GM10266 (cell line): ENCODE results near the gene VIL1.

Source experiments
- DNase-seq: peaks from one replicate; pipeline ENCODE4 v3.0.0; 2012; ENCODE audit errors: extremely low spot score
- TF ChIP-seq, protein P1 (sequence below): IDR thresholded peaks from 2 replicates; pipeline ENCODE4 v1.5.1; 2012; ENCODE audit warnings: mild to moderate bottlenecking, low read depth; ENCODE audit not compliant: control insufficient read depth, insufficient read depth; ENCODE audit errors: missing control alignments

The VIL1 gene

DNA sequence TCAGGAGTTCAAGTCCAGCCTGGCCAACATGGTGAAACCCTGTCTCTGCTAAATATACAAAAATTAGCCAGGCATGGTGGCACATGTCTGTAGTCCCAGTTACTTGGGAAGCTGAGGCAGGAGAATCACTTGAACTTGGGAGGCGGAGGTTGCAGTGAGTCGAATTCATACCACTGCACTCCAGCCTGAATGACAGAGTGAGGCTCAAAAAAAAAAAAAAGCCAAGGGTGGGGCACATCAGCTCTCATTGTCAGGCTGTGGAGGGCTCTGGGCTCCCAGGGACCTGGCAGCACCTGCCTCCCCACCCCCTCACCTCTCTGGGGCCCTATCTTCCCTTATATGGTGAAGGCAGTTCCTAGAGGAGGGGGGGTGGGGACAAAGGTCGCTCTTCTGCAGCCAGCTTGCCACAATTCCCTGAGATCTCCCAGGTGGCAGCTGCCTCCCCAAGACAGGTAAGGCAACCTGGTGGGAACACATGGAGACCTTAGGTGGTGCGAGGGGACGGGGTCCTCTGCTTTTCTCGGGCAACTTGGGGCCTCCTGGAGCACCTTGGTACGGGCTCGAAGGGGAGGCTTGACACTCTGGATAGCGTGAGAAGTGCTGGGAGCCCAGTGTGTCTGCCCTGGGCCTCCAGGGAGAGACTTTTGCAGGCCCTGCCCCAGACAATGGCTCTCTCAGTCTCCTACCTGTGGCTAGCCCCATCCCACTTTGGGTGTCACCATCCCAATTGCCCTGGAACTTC lies at the start of gene VIL1:
Gene VIL1, plus strand, starts transcription at position 407 of the 742 bp plus-strand sequence. CDS start 4,656 bp downstream, outside the sequence.
- TF ChIP-seq, protein P1, sequence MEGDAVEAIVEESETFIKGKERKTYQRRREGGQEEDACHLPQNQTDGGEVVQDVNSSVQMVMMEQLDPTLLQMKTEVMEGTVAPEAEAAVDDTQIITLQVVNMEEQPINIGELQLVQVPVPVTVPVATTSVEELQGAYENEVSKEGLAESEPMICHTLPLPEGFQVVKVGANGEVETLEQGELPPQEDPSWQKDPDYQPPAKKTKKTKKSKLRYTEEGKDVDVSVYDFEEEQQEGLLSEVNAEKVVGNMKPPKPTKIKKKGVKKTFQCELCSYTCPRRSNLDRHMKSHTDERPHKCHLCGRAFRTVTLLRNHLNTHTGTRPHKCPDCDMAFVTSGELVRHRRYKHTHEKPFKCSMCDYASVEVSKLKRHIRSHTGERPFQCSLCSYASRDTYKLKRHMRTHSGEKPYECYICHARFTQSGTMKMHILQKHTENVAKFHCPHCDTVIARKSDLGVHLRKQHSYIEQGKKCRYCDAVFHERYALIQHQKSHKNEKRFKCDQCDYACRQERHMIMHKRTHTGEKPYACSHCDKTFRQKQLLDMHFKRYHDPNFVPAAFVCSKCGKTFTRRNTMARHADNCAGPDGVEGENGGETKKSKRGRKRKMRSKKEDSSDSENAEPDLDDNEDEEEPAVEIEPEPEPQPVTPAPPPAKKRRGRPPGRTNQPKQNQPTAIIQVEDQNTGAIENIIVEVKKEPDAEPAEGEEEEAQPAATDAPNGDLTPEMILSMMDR, result no peak
- DNase-seq, result no peak

DNA sequence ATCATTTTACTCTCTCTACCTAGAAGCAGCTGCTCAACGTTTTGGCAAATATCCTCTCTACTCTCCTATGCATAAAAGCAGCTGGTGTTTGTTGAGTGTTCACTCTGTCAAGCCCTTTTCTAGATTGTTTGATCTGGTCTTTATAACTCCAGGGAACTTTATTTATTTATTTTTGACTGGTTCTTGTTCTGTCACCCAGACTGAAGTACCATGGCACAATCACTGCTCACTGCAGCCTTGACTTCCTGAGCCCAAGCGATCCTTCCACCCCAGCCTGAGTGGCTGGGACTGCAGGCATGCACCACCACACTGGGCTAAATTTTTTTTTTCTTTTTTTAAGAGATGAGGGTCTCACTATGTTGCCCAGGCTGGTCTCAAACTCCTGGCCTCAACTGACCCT lies 49.6 kb upstream of the VIL1 start:
- TF ChIP-seq, protein P1, result no peak
- no peak for DNase-seq

DNA sequence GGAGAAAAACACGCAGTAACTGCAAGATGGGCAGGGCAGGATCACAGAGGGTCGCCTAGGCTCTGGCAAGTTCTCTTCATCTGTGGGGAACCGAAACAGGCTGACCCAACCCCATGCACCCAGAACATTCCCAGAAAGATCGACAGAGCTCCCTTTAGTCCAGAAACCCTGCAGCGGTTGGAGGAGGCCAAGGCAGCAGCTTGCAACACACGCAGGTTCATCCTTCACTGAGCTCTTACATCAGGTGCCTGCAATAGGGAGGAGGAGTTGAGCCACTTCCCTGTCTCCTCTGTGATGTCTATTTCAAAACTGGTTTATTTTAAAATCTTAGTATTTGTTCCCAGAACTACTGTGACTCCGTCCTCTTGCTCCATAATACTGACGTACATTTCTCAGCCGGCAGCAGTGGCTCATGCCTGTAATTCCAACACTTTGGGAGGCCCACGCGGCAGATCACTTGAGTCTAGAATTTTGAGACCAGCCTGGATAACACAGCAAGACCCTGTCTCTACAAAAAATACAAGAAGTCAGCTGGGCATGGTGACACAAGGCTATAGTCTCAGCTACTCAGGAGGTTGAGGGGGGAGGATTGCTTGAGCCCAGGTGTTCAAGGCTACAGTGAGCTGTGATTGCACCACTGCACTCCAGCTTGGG lies 48.4 kb upstream of the VIL1 start:
- TF ChIP-seq, protein P1, result no peak
- DNase-seq, result no peak

DNA sequence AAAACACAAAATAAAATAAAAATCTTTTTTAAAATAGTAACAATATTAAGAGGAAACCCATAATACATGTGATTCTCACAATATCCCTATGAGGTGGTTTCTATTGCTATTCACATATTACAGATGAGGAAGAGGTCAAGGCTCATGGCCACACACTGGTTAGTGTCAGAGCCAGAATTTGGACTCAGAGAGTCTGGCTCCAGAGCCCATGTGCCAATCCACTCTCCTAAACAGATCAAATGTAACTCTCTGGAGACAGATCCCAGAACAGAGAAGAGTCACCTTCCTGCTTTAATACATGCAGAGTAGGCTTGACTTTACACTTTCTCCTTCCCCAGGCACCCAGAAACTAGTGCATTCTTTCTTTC lies 47.0 kb upstream of the VIL1 start:
- DNase-seq, result no peak
- TF ChIP-seq, protein P1, result no peak

DNA sequence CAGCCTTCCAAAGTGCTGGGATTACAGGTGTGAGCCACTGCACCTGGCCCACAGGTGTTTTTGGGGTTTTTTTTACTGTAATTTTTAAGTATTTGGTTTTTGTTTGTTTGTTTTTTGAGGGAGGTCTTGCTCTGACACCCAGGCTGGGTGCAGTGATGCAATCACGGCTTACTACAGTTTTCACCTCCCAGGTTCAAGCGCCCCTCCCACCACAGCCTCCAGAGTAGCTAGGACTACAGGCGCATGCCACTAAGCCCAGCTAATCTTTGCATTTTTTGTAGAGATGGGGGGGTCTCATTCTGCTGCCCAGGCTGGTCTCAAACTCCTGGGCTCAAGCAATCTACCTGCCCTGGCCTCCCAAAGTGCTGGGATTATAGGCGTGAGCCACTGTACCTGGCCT lies 44.1 kb upstream of the VIL1 start:
- no peak for DNase-seq
- TF ChIP-seq, protein P1, result no peak

DNA sequence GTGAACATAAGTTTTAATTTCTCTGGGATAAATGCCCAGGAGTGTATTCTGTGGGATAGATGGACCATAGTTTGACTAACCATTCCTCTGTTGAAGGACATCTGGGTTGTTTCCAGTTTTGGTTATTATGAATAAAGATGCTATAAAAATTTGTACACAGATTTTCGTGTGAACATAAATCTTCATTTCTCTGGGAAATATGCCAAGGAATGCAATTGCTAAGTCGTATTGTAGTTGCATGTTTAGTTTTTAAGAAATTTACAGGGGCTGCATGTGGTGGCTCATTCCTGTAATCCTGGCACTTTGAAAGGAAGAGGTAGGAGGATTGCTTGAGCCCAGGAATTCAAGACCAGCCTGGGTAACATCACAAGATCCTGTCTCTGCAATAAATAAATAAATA lies 43.7 kb upstream of the VIL1 start:
- DNase-seq, result no peak
- TF ChIP-seq, protein P1, result no peak

DNA sequence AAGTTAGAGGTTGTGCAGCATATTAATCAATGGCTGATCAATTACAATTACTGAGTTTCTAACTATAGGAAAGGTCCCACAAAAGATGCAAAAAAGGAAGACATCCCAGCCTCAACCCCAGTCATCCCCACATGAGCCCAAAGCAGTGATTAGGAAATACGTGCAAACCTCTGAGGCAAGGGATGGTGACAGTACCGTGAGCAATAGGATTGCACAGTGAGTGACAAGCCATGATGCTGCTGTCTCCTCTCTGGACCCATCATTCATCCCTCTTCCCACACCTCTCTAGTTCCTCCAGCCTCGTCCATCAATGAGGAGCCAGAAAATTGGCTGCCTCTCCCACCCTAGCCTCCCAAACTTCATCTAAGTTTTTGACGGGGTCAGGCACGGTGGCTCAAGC lies 40.9 kb upstream of the VIL1 start:
- TF ChIP-seq, protein P1, result no peak
- no peak for DNase-seq
